Measurements from ENCODE around the gene PPP1CC.

DNA sequence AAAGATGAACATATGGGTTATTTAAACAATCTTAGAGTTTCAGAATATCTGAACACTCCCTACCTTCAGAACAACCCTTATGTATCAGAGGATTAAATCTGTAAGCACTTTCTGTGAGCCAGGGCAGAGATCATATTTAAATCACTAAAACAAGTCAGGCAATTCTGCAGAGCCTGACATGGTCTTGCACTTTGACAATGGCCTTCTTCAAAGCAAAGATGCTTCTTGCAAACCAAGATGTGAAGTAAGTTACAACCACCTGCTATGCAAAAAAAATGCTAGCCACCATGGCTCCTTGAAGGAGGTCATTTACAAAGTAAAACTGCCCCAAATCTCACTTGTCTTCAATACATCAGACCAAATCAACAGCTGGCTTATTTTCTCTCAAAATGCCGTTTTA is 3.2 kb downstream of the PPP1CC start:
- no peak for TF ChIP-seq POLR2A (IDR thresholded peaks at IDR 0.05)
- TF ChIP-seq, protein P1, sequence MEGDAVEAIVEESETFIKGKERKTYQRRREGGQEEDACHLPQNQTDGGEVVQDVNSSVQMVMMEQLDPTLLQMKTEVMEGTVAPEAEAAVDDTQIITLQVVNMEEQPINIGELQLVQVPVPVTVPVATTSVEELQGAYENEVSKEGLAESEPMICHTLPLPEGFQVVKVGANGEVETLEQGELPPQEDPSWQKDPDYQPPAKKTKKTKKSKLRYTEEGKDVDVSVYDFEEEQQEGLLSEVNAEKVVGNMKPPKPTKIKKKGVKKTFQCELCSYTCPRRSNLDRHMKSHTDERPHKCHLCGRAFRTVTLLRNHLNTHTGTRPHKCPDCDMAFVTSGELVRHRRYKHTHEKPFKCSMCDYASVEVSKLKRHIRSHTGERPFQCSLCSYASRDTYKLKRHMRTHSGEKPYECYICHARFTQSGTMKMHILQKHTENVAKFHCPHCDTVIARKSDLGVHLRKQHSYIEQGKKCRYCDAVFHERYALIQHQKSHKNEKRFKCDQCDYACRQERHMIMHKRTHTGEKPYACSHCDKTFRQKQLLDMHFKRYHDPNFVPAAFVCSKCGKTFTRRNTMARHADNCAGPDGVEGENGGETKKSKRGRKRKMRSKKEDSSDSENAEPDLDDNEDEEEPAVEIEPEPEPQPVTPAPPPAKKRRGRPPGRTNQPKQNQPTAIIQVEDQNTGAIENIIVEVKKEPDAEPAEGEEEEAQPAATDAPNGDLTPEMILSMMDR (IDR thresholded peaks at IDR 0.05) = no peak

Data from ovary (tissue), 3 donors.